ENCODE data around the gene CCL20. TPM values are rescaled to one million over a fixed set of nuclear protein-coding genes. Genes with fewer than 3 reads are reported as not detected.
"Not testable (repeated sequence)": the region's sequence is repeated elsewhere in the genome, so short reads cannot be mapped to it uniquely, and the experiment has no call there.

The CCL20 gene
- total RNA-seq, 1 donor from 2014 or later: 3.2 TPM

DNA sequence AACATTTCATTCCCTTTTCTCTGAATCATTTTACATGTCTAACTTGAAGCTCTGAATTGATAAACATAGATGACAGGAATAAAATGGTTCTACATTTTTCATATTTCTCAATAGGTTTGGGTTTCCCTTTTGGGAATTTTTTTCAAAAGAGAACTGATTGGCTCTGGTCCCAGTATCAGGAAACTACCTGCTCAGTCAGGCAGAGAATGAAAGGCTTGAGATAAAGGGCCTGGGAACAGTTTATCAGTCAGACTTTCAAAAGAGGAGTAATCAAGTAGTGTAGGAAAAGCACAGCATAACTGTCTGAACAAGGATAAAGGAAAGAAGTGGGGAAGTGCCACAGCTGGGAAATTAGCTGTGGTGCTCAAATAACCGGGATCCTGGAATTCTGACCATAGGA is 28.3 kb upstream of the CCL20 start:
- Mint-ChIP-seq H3K9me3 (no peaks in the 10 kb centered on the region), H3K4me3 (no peak overlapping the region), H3K4me1 (peaks cover 11% of the 10 kb centered on the region), H3K27me3 (peaks cover 22% of the 10 kb centered on the region), H3K36me3 (ENCODE audit: low read depth) (no peaks in the 10 kb centered on the region), H3K27ac (no peak overlapping the region)
- DNase-seq: no peak
- intact Hi-C loops (cut with micrococcal nuclease): no loop called here

DNA sequence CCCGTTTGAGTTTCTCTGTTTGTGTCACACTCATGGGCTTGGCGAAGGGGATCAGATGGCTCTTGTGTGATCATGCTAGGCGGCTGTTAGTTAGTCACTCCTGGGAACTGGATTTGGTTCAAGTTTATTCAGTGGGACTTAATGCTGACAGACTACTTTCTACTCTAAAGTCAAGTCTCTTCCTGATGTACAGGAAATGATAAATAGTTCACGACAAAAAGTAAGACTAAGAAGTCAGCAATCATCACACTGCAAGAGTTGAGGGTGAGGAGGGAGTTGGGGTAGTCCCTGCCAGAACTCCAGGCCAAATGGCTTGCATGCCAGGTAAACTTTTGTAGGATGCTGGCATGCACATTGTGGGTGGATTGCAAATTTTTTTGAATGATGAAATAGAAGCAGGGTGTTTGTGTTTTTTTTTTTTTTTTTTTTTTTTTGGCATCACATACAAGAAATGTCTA is 25.1 kb upstream of the CCL20 start:
- H3K27me3 Mint-ChIP-seq: peaks cover 25% of the 10 kb centered on the region
- no peak for DNase-seq
- H3K4me3 Mint-ChIP-seq: no peak overlapping the region
- H3K27ac Mint-ChIP-seq: no peak overlapping the region
- no peaks in the 10 kb centered on the region for H3K36me3 Mint-ChIP-seq (ENCODE audit: low read depth)
- peaks cover 4% of the 10 kb centered on the region for H3K4me1 Mint-ChIP-seq
- intact Hi-C loops (cut with micrococcal nuclease): no loop called here
- H3K9me3 Mint-ChIP-seq: no peaks in the 10 kb centered on the region

GRCh38 chr2:227789803-227790202 is 23.8 kb upstream of the CCL20 start:
- Mint-ChIP-seq H3K36me3 (ENCODE audit: low read depth) (no peaks in the 10 kb centered on the region), H3K9me3 (no peaks in the 10 kb centered on the region), H3K27ac (no peak overlapping the region), H3K4me1 (no peaks in the 10 kb centered on the region), H3K27me3 (peaks cover 23% of the 10 kb centered on the region), H3K4me3 (no peak overlapping the region)
- intact Hi-C loops (cut with micrococcal nuclease): no loop called here
- DNase-seq: no peak

DNA sequence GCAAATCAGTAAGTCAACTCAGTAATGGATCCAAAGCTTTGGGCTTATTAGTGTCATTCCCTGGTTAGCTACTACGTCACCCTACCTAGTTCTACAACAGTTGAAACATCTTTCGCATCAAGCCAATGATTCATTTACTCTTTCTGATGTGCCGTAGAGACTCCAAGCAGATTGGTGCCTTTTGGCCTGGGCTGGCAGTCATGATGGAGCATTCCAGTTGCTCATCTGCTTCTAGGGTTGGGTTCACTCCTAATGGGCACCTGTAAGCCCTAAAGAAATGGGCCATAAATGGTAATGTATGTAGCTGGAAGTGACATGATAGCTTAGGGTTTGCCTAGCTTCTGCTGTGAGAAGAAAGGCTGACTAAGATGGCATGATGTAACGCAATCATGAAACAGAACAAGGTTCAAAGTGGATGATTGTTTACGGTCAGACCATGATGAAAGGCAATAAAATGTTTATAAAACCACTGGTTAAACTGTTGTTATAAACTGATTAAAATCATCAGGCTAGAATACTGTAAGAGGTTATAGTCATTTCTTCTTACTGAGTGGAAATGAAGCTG is 20.4 kb upstream of the CCL20 start:
- no peak overlapping the region for H3K27ac Mint-ChIP-seq
- DNase-seq: no peak
- no peaks in the 10 kb centered on the region for H3K36me3 Mint-ChIP-seq (ENCODE audit: low read depth)
- H3K4me3 Mint-ChIP-seq: no peak overlapping the region
- H3K27me3 Mint-ChIP-seq: peaks cover 11% of the 10 kb centered on the region
- intact Hi-C loops (cut with micrococcal nuclease): no loop called here
- no peaks in the 10 kb centered on the region for H3K9me3 Mint-ChIP-seq
- no peaks in the 10 kb centered on the region for H3K4me1 Mint-ChIP-seq

- H3K27ac Mint-ChIP-seq: no peak overlapping the region
- no peaks in the 10 kb centered on the region for H3K9me3 Mint-ChIP-seq
- intact Hi-C loops (cut with micrococcal nuclease): no loop called here
- H3K4me3 Mint-ChIP-seq: no peak overlapping the region
- H3K4me1 Mint-ChIP-seq: no peaks in the 10 kb centered on the region
- H3K27me3 Mint-ChIP-seq: peaks cover 2% of the 10 kb centered on the region
- H3K36me3 Mint-ChIP-seq (ENCODE audit: low read depth): no peaks in the 10 kb centered on the region
- DNase-seq: no peak
Observed at GRCh38 chr2:227796045-227796711, 17.5 kb upstream of the CCL20 start.

GRCh38 chr2:227796768-227797167 is 16.9 kb upstream of the CCL20 start:
- DNase-seq; H3K4me3 Mint-ChIP-seq; H3K9me3 Mint-ChIP-seq; H3K36me3 Mint-ChIP-seq (ENCODE audit: low read depth); H3K4me1 Mint-ChIP-seq; H3K27ac Mint-ChIP-seq; H3K27me3 Mint-ChIP-seq; intact Hi-C loops (cut with micrococcal nuclease): not testable (repeated sequence)

DNA sequence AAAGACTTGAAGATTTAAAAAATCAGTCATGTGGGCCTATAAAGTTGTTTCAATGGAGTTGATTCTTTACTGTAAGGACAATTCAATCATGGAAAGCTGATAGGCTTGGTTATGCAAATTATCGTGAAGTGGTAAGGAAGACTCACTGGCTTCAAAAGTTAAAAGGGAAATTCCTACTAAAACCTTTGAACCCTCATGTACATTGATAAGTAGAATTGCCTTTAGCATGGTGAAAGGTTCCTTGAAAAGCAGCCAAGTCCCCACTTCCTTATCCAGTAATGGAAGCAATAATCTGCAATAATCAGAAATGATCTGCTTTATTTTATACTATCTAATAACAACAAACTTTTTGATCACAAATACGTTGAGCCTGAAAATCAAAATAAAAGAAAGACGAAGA is 14.4 kb upstream of the CCL20 start:
- Mint-ChIP-seq H3K27me3 (peaks cover 2% of the 10 kb centered on the region), H3K27ac (no peak overlapping the region), H3K4me1 (no peaks in the 10 kb centered on the region), H3K9me3 (no peaks in the 10 kb centered on the region), H3K4me3 (no peak overlapping the region), H3K36me3 (ENCODE audit: low read depth) (no peaks in the 10 kb centered on the region)
- no peak for DNase-seq
- intact Hi-C loops (cut with micrococcal nuclease): no loop called here

DNA sequence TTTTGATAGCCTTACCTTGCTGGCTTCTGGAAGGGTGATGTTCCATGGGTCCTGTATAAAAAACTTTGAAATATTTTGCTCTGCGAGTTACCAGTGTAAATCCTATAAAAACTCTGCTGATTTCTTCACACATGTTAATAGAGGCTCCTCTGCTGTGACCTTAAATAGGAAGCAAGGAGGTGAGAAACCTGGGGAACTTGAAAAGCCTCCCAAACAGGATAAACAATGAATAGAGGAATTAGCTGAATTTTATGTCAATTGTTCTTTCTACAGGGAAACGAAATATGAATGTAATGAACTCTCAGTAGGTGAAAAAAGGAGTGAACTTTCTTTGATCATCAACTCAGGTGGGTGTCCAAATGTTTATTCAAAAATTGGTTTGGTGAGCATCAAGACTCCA is 10.8 kb upstream of the CCL20 start:
- no peak for DNase-seq
- Mint-ChIP-seq H3K27ac (no peak overlapping the region), H3K4me3 (no peak overlapping the region), H3K4me1 (peaks cover 8% of the 10 kb centered on the region), H3K36me3 (ENCODE audit: low read depth) (no peaks in the 10 kb centered on the region), H3K27me3 (peaks cover 2% of the 10 kb centered on the region), H3K9me3 (peaks cover 3% of the 10 kb centered on the region)
- intact Hi-C loops (cut with micrococcal nuclease): no loop called here

DNA sequence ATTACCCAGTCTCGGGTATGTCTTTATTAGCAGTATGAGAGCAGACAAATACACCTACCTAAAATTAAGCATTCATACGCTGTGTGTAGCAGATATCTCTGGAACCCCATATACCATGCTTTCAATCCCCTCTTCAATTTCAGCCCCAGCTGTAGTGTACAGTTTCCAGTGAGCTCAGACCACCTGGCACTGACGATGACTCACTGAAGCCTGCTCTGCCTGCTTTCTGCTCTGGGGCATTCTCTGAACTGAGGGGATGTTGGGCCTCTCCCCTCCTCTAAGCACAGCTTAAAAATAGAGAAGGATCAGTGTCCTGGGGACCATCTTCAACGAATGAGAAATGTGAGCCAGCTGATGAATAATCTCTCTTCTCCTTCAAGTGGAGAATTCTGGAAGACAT is 8.7 kb upstream of the CCL20 start:
- H3K4me3 Mint-ChIP-seq: no peak overlapping the region
- H3K9me3 Mint-ChIP-seq: peaks cover 3% of the 10 kb centered on the region
- H3K27ac Mint-ChIP-seq: no peak overlapping the region
- H3K4me1 Mint-ChIP-seq: peaks cover 8% of the 10 kb centered on the region
- peaks cover 2% of the 10 kb centered on the region for H3K27me3 Mint-ChIP-seq
- H3K36me3 Mint-ChIP-seq (ENCODE audit: low read depth): no peaks in the 10 kb centered on the region
- intact Hi-C loops (cut with micrococcal nuclease): loop anchor here (2.0 kb wide), 2 partner anchors 14 to 22 kb away; no protein-coding TSS in a partner anchor
- DNase-seq: no peak

DNA sequence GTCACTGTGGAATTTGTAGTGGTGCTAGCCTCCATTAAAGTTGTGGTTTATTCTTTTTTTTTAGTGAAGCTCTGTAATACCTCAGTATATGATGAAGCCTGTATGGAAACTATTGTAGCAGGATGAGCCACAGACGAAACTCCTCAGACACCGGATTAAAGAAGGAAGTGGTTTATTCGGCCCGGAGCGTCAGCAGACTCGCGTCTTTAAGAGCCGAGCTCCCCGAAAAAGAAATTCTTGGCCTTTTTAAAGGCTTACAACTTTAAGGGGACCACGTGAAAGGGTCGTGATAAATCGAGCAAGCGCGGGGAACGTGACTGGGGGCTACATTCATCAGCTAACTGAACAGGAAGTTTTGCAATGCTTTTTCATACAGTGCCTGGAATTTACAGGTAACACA is 8.1 kb upstream of the CCL20 start:
- DNase-seq: peak; percentile 68
- intact Hi-C loops (cut with micrococcal nuclease): loop anchor here (2.0 kb wide), 2 partner anchors 13 to 23 kb away; no protein-coding TSS in a partner anchor
- H3K36me3 Mint-ChIP-seq (ENCODE audit: low read depth): no peaks in the 10 kb centered on the region

DNA sequence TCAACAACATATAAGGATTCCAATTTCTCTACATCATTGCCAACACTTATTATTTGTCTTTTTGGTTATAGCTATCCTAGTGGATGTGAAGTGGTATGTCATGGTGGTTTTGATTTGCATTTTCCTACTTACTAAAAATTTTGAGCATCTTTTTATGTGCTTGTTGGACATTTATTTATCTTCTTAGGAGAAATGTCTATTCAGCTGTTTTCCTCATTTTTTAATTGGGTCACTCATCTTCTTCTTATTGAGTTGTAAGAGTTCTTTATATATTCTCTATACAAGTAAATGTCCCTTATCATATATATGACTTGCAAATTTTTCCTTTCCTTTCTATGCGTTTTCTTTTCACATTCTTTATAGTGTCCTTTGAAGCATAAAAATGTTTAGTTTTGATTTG is 4.7 kb upstream of the CCL20 start:
- intact Hi-C loops (cut with micrococcal nuclease): no loop called here
- no peaks in the 10 kb centered on the region for H3K27me3 Mint-ChIP-seq
- no peak overlapping the region for H3K27ac Mint-ChIP-seq
- no peak overlapping the region for H3K4me3 Mint-ChIP-seq
- H3K9me3 Mint-ChIP-seq: peaks cover 3% of the 10 kb centered on the region
- H3K4me1 Mint-ChIP-seq: peaks cover 8% of the 10 kb centered on the region
- H3K36me3 Mint-ChIP-seq (ENCODE audit: low read depth): no peaks in the 10 kb centered on the region
- no peak for DNase-seq

More for the DNA sequence above, 8.1 kb upstream of the CCL20 start:
- Mint-ChIP-seq H3K27me3 (peaks cover 1% of the 10 kb centered on the region), H3K4me1 (peaks cover 8% of the 10 kb centered on the region), H3K4me3 (peak overlapping the region; percentile 76), H3K9me3 (peaks cover 3% of the 10 kb centered on the region), H3K27ac (peak overlapping the region; percentile 79)

DNA sequence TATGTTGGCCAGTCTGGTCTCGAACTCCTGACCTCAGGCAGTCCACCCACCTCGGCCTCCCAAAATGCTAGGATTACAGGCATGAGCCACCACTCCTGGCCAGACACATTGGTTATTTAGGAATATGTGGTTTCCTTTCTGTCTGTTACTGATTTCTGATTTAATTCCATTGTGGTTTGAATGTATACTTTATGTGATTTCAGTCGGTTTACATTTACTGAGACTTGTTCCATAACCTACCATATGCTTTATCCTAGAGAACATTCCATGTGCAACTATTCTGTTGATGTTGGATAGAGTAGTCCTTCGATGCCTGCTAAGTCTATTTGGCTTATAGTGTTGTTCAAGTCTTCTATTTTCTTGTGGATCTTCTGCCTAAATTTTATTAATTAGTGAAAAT is 1.6 kb upstream of the CCL20 start:
- Mint-ChIP-seq H3K27me3 (no peaks in the 10 kb centered on the region), H3K9me3 (no peaks in the 10 kb centered on the region), H3K4me1 (no peaks in the 10 kb centered on the region), H3K27ac (no peak overlapping the region), H3K36me3 (ENCODE audit: low read depth) (no peaks in the 10 kb centered on the region), H3K4me3 (no peak overlapping the region)
- no peak for DNase-seq
- intact Hi-C loops (cut with micrococcal nuclease): no loop called here

DNA sequence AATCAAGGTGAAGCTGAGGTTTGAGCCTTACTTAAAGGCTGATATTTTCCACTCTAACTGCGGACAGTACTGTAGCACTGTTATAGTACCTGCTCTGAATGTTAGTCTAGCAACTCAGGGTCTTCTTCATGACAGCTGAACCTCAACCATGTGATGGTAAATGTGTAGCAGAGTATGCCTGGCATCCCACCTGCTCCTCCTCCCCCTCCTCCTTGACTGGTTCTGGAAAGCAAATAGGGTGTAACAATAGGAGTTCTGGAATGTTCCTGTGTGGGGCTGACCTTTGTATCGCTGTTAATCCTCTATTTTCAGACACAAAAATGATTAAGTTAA is 447 bp upstream of the CCL20 start:
- no peak overlapping the region for H3K4me3 Mint-ChIP-seq
- intact Hi-C loops (cut with micrococcal nuclease): no loop called here
- H3K27ac Mint-ChIP-seq: no peak overlapping the region

GRCh38 chr2:227815066-227815465 is 1.4 kb downstream of the CCL20 start:
- H3K36me3 Mint-ChIP-seq (ENCODE audit: low read depth): no peaks in the 10 kb centered on the region
- no peaks in the 10 kb centered on the region for H3K9me3 Mint-ChIP-seq
- H3K4me1 Mint-ChIP-seq: peaks cover 15% of the 10 kb centered on the region
- intact Hi-C loops (cut with micrococcal nuclease): no loop called here
- H3K27me3 Mint-ChIP-seq: no peaks in the 10 kb centered on the region
- DNase-seq: no peak
- no peak overlapping the region for H3K27ac Mint-ChIP-seq
- H3K4me3 Mint-ChIP-seq: no peak overlapping the region

More for the DNA sequence above, 447 bp upstream of the CCL20 start:
- Mint-ChIP-seq H3K4me1 (peaks cover 7% of the 10 kb centered on the region), H3K9me3 (no peaks in the 10 kb centered on the region), H3K27me3 (no peaks in the 10 kb centered on the region), H3K36me3 (ENCODE audit: low read depth) (no peaks in the 10 kb centered on the region)
- DNase-seq: no peak
